AG04449 (cell line): ENCODE results near the gene SKI.

Experiments used
- CTCF ChIA-PET: fragments of 350-600 bp; formaldehyde crosslinking; extraction: SDS; loops from one replicate; lab custom pipeline; 2021; ENCODE audit warnings: antibody characterized with exemption; lab: Yijun Ruan, JAX
- POLR2A ChIA-PET: fragments of 400-600, 350-600 bp; formaldehyde crosslinking; extraction: SDS; loops from one replicate; lab custom pipeline; 2020; ENCODE audit warnings: antibody characterized with exemption, inconsistent platforms; lab: Yijun Ruan, JAX
- DNase-seq: peaks from one replicate; pipeline ENCODE4 v3.0.0-alpha.2; 2010; ENCODE audit warnings: low read depth, low spot score
- H3K4me3 ChIP-seq: 2 replicates; pipeline ENCODE4 v1.5.1; 2011; ENCODE audit warnings: low read depth, mild to moderate bottlenecking, control low read depth, low read length
- CTCF ChIP-seq: IDR thresholded peaks from one replicate; pipeline ENCODE4 v1.5.1; 2011; ENCODE audit warnings: mild to moderate bottlenecking, moderate library complexity, low read length, control low read depth, inconsistent platforms; ENCODE audit not compliant: insufficient read depth; ENCODE audit errors: missing control alignments

SKI gene

DNA sequence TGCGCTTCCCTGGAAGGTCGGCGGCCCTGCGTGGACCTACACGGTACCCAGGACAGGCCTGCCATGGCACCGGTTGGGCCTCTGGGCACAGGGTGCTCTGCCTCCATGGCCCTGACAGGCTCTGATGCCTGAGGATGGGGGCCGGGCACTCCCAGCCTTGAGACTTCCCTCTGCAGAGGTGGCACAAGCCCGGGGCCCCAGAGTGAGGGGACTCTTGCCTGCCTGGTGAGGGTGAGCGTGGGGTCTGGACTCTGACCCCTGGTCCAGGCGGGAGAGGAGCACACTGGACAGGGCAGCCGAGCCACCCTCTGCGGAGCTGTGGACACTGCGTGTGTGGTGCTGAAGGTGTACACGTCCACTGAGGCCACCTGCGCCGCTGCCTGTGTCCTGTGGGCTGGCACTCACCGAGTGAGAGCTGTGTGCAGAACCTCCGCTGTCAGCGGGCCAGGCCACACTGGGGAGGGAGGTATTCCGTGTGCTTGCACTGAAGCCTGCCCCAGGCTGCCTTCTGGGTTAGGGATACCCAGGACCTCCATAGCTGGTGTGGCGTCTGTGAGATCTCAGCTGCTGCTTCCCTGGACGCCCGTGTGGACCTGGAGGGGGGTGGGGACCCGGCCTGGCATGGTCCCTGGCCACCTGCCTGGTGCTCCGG is 10.4 kb downstream of the SKI start:
- POLR2A ChIA-PET = interaction anchor here (0.8 kb wide), 1 partner anchor 11 kb away, joined by 3 read pairs; the partner anchor contains the start of gene SKI

GRCh38 chr1:2239013-2239370 is 10.9 kb downstream of the SKI start:
- ChIA-PET POLR2A (interaction anchor here (0.8 kb wide), 1 partner anchor 11 kb away, joined by 3 read pairs; the partner anchor contains the start of gene SKI), CTCF (interaction anchor here (0.8 to 2.0 kb wide), 3 partner anchors 44 to 143 kb away, joined by 3 to 7 read pairs (median 4); partner anchors contain the start of gene FAAP20)
- no peak overlapping the region for H3K4me3 ChIP-seq
- no peak for DNase-seq
- no peak for TF ChIP-seq CTCF

More for the DNA sequence above, 10.4 kb downstream of the SKI start:
- CTCF ChIA-PET = interaction anchor here (1.1 to 2.0 kb wide), 2 partner anchors 44 to 143 kb away, joined by 4 to 7 read pairs; partner anchors contain the start of gene FAAP20
- no peak for DNase-seq
- H3K4me3 ChIP-seq = no peak overlapping the region
- no peak for TF ChIP-seq CTCF

DNA sequence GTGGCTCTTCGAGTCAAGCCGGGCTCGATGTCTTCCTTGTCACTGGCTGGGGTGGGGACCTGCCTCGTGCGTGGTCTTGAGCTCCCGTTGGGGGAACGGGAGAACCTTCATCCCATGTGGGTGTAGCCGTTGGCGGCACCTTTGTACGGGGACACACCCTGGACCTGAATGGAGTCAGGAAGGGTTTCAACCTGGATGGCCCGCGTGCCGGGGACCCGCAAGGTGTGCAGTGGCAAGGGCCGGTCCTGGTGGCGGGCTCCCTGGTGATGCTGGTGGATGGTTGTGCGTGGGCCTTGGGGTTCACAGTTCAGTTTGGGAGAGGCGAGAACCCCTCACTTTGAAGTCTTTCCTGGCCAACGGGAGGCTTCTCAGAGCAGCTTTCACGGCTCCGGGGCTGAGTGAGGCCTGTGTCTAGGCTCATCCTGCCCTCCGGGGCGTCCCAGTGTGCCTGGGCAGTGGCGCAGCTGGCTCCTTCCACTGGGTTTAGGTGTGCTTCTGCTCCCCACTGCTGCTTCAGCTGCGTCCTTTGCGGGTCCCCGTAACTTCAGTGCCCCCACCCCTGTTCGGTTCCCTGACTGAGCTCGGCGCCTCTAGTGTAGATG is 11.4 kb downstream of the SKI start:
- no peak for TF ChIP-seq CTCF
- no peak overlapping the region for H3K4me3 ChIP-seq
- POLR2A ChIA-PET = interaction anchor here (0.8 kb wide), 1 partner anchor 12 kb away, joined by 3 read pairs; the partner anchor contains the start of gene SKI
- CTCF ChIA-PET = interaction anchor here (0.8 to 2.0 kb wide), 3 partner anchors 45 to 142 kb away, joined by 3 to 7 read pairs (median 4); partner anchors contain the start of gene FAAP20
- DNase-seq = no peak

DNA sequence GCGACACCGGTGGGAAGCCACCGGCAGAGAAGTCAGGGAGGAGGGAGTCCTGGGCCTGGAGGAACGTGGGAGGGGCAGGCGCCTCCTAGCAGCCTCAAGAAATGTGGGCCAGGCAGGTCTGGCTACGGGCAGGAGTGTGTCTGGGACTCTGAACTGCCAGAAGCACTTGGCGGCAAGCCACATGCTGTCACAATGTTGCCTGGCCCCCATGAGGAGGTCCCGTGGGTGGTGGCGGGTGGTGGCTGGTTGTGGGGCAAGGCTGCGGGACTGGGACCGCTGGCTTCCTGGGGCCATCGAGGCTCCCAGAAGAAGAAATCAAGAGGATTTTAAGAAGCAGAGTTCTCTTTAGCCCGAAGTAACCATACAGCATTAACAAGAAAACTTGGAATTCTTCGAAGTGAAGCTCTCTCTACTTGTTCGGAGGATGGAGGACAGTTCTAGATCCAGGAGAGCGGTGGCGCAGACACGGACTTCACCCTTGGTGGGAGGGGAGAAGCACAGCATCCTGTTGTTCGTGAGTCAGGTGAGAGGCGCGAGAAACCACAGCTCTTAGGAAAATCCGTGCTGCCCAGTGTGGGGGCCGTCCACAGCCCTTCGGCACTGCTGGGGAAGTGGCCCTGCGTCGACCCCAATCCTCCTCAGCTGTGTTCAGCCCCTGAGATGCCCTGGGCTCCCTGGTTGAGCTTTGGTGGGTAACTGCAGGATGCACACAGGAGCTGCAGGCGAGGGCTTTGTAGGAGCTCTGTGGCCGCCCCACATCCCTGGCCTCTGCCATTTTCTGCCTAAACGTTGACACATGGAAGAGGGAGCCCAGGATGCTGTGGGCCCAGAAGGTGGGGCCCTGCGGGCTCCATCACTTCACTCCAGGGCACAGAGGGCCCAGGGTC is 12.4 kb downstream of the SKI start:
- TF ChIP-seq CTCF = no peak
- POLR2A ChIA-PET = no interaction called here
- CTCF ChIA-PET = interaction anchor here (0.9 to 1.9 kb wide), 3 partner anchors 15 to 141 kb away, joined by 3 to 6 read pairs (median 3); no protein-coding TSS in a partner anchor

DNA sequence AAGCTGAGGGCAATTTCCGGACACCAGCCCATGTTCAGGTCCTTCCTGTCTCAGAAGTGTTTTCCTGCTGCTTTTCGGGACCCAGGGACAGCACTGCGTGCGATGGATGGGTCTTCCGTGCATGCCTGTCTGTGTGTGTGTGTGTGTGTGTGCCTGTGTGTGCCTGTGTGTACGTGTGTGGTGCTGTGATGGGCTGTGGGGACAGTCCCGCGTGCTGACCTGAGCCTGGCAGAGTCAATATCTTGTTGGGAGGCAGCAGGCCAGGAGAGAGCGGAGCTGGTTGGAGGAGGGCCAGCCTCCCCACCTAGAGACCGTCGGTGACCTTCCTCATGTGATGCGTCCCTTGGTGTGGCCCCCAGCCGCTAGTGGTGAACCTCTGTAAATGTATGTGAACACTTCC is 13.7 kb downstream of the SKI start:
- CTCF ChIA-PET = interaction anchor here (1.9 kb wide), 1 partner anchor 14 kb away, joined by 6 read pairs; no protein-coding TSS in a partner anchor
- H3K4me3 ChIP-seq = no peak overlapping the region
- POLR2A ChIA-PET = interaction anchor here (0.6 kb wide), 1 partner anchor 13 kb away, joined by 4 read pairs; no protein-coding TSS in a partner anchor
- DNase-seq = no peak
- TF ChIP-seq CTCF = no peak

More for the DNA sequence above, 12.4 kb downstream of the SKI start:
- no peak overlapping the region for H3K4me3 ChIP-seq
- no peak for DNase-seq
